Activated CD4-positive, alpha-beta T cell treated with anti-CD3 and anti-CD28 coated beads, Interleukin-2, Interleukin-4, amounts not matched to agents 100 ng/mL and 50 ng/mL, durations not matched to agents 16 hours and 8 hours (primary cell): ENCODE data around the gene SERPINC1.
"Not testable (repeated sequence)": the region's sequence is repeated elsewhere in the genome, so short reads cannot be mapped to it uniquely, and the experiment has no call there.

Experiments used
- DNase-seq: peaks from one replicate; pipeline ENCODE4 v3.0.0-alpha.2; 2020; ENCODE audit warnings: low spot score

Gene SERPINC1

GRCh38 chr1:173917149-173917548 is at the start of gene SERPINC1:
TSS of gene SERPINC1 (minus strand) at chr1:173917327. CDS start at chr1:173917259, 68 bp downstream.
- no peak for DNase-seq

GRCh38 chr1:173965896-173966295 is 48.8 kb upstream of the SERPINC1 start:
- not testable (repeated sequence) for DNase-seq

- no peak for DNase-seq
Measured at GRCh38 chr1:173963477-173963876, 46.4 kb upstream of the SERPINC1 start.

DNA sequence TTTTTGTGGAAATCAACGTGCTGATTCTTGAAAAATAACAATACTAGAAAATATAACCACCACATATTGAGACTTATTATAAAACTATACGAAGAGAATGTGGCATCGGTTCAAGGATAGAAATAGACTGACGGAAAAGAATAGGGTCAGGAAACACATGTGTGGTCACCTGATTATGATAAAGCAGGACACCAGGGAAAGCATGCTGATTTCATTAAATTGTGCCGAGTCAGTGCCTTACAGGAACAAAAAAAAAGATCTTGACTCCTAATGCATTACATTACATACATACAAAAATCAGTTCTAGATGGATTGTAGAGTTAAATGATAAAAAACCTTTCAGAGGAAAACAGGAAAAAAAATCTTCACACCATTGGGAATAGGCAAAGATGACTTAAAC is 43.5 kb upstream of the SERPINC1 start:
- no peak for DNase-seq

- peak; percentile 17 for DNase-seq
Measured at GRCh38 chr1:173954179-173954578, 37.1 kb upstream of the SERPINC1 start.

- DNase-seq: no peak
Measured at GRCh38 chr1:173948594-173948993, 31.5 kb upstream of the SERPINC1 start.

DNA sequence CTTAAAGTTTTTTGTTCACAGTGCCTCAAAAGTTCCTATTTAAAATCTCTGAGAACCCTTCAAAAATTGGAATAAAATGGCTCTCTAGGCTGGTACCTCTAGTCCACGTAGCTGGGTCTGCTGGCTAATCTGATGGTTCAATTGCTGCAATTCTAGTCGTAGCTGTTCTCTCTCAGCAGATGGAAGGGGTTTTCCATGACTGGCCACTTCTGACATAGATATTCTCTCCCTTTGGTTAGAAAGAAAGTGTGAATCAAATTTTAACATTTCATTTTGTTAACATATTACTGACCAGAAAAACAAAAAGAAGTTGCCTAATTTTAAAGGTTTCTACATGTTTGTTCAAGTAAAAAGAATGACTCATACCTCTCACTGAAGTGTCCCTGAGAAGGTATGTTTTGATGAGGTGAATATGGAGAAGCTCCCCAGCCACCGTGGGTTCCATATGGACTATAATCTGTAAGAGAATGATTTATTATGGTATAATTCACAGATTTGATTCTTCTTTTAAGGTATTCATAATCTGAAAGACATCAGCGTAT is 29.3 kb upstream of the SERPINC1 start:
- no peak for DNase-seq

- DNase-seq: peak; percentile 18
Measured at GRCh38 chr1:173937062-173937461, 19.9 kb upstream of the SERPINC1 start.

- no peak for DNase-seq
Measured at GRCh38 chr1:173934440-173934839, 17.3 kb upstream of the SERPINC1 start.

GRCh38 chr1:173930541-173930940 is 13.4 kb upstream of the SERPINC1 start:
- not testable (repeated sequence) for DNase-seq

DNA sequence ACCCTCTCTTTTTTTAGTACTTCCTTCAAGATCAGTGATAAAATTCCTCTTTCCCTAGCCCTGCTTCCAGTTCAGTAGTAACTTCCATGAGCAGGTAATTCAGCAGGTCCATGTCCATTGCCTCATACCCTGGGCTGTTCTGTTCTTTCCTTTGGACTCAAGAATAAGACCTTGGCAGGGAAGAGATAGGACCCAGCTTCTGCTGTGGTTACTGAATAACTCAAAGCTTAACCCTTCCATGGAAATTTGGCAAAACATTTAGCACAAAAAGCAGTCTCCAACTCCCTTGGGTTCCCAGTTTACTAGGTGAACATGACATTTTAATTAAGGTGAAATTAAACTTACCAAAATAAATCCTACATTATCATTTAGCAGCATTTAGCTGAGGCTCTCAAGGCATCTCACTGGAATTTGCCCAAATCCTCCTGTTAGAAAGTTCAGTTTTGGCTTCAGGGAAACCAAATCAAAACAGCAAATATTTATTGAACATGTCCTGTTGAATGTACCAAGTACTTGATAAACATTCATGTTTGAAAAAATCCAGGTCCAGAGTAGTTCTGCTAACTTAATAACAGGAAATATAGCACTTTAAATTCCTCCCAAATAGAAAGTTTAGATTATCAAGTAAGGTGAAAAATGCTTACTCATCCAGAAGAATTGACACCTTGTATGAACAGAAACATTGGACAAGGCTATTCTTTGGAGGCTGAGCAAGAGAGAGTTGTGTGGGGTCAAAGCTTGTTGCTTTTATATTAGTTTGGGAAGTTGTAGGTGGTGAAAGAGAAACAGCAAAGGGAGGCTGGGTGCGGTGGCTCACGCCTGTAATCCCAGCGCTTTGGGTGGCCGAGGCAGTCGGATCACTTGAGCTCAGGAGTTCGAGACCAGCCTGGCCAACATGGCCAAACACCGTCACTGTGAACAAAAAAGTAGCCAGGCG is 8.4 kb upstream of the SERPINC1 start:
- no peak for DNase-seq

GRCh38 chr1:173920861-173921260 is 3.7 kb upstream of the SERPINC1 start:
- no peak for DNase-seq

DNA sequence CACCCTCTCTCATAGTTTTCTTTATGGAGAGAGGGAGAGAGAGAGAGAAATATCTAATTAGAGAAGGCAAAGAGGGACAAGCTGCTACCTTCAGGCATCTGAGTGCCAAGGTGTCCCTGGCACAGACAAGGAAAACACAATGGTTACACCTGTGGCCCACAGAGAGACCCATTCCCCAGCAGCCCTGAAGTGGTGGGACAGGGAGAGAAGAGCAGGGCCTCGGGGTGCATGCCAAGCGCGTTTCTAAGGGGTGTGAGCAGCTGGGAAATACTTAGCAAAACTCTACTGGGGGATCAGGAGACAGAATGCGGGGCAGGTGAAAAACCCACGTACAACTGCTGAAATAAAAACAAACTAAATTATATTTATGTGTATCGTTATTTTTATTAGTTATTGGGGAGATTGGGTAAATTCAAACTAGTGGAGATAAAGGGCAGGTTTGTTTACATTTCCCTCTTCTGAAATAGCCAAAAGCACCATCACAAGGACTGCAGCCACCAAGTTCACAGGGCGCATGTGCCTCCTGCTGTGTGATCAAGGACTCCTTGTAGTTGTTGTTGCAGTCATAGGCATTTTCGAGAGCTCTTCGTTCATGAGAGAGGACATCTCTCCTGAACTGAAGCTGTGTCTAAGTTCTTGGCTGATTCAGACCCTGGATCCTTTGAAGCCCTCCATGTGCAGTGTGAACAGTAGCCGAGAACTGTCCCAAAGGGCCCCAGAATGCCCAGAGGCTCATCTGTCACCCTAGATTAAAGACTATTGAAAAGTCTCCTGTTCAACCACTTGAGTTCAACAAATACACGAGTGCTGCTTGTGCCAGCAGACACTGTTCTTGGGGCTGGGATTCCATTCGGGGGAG is 737 bp upstream of the SERPINC1 start:
- no peak for DNase-seq

DNA sequence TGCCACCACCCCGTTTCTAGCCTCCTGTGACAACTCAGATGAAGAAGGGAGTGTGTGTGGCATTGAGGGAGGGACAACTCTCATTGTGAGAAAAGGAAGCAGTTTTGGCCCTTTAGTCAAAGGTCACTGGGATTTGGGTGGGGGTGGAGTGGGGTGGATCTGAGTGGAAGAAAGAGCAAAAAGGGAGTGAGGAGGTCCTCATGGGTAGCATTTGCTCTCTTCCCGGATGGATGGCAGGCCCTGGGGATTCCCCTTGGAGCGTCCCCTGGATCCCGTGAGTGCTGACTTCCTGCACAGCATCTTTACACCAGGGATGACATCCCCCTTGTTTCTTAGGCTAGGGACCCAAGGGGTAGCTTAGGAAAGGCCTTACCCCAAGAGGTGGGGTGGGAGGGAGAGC is 460 bp downstream of the SERPINC1 start:
- DNase-seq: no peak

- DNase-seq: no peak
Measured at GRCh38 chr1:173915596-173915995, 1.5 kb downstream of the SERPINC1 start.

- DNase-seq: peak; percentile 30
Measured at GRCh38 chr1:173914366-173914871, 2.7 kb downstream of the SERPINC1 start.

DNA sequence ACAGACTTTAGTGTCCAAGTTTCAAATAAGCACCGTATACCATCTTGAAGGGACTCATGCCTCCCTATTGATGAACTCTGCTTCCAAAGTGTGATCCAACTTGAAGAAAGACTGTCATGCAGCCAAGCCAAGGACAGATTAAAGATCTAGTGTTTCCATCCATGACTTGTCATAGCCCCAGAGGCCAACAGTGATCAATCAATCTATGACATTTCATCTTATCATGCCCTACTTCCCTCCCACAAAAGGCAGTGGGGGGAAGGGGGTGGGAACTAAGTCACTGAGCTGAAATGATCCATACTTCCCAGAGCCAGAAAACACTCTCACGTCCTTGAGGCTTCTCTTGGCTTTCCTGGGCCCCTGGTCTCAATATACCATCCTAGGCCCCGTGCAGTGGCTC is 4.0 kb downstream of the SERPINC1 start:
- DNase-seq: no peak

- DNase-seq: no peak
Measured at GRCh38 chr1:173903827-173904531, 13.1 kb downstream of the SERPINC1 start.

GRCh38 chr1:173900992-173901391 is 16.1 kb downstream of the SERPINC1 start:
- DNase-seq: no peak

DNA sequence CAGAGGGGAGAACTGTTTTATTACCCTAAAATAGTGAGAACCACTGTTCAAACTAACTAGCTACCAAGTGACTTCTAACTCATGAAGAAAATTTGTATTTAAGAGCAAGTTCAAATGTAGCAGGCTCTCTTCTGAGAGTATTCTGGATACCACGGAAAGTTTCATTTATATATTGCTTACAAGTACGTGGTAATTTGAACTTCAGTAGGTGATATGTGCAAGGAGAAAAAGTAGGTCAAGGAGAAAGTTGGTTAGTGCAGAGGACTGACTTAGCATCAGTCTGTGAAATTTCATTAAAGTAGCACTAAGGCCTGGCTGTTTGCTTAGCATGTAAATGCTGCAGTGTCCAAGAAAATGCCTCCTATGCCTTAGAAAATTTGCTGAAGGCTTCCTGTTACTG is 16.7 kb downstream of the SERPINC1 start:
- DNase-seq: no peak

- no peak for DNase-seq
Measured at GRCh38 chr1:173894189-173894588, 22.9 kb downstream of the SERPINC1 start.

DNA sequence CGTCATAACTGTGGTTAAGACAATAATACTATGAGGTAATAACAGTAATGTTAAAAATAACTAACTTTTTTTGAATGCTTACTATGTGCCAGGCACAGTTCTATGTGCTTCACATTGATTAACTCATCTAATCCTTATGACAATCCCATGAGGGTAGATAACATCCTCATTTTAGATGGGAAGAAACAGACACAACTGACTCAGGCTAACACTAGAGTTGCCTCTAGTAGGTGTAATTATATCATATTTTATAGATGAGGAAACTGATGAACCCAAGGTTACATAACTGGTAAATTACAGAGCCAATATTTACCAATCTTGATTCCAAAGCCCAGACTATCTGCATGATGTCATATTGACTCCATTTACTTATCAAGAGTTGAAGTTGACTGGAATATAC is 23.5 kb downstream of the SERPINC1 start:
- DNase-seq: no peak
